AG04450 (cell line): ENCODE measurements around the gene GAREM1. TPM values are rescaled to one million over a fixed set of nuclear protein-coding genes. Genes with fewer than 3 reads are reported as not detected.

Experiments used
- CTCF ChIA-PET: fragments of 300-600, 350-600 bp; formaldehyde crosslinking; extraction: SDS; loops from one replicate; lab custom pipeline; 2022; ENCODE audit warnings: antibody characterized with exemption, inconsistent platforms; lab: Charles Lee
- POLR2A ChIA-PET: fragments of 350-600 bp; formaldehyde crosslinking; extraction: SDS; loops from one replicate; lab custom pipeline; 2021; ENCODE audit warnings: antibody characterized with exemption, inconsistent platforms; lab: Yijun Ruan, JAX
- DNase-seq: peaks from one replicate; pipeline ENCODE4 v3.0.0-alpha.2; 2011; ENCODE audit warnings: low read depth, low spot score
- H3K27ac ChIP-seq: one replicate; pipeline ENCODE4 v1.5.1; 2012; ENCODE audit warnings: low read depth, low read length, control low read depth
- H3K27me3 ChIP-seq: one replicate; pipeline ENCODE4 v1.6.0; 2012; ENCODE audit warnings: low read length; ENCODE audit not compliant: control insufficient read depth, insufficient read depth
- H3K4me3 ChIP-seq: 2 replicates; pipeline ENCODE4 v1.5.1; 2011; ENCODE audit warnings: mild to moderate bottlenecking, low read depth, low read length, control low read depth
- H3K9me3 ChIP-seq: 2 replicates; pipeline ENCODE4 v1.5.1; 2012; ENCODE audit warnings: low read length; ENCODE audit not compliant: control insufficient read depth, insufficient read depth
- CTCF ChIP-seq: IDR thresholded peaks from 2 replicates; pipeline ENCODE4 v1.5.1; 2011; ENCODE audit warnings: low read depth, low read length, control low read depth, inconsistent platforms
- polyA plus RNA-seq: library from polyadenylated mRNA; depleted of rRNA; stranded (reverse); fragments of >200 nt; gene quantifications from 2 replicates; pipeline ENCODE4 v1.2.3, GENCODE V29; 2011

GAREM1 gene
- polyA plus RNA-seq, 1 experiment: 3.4 TPM

DNA sequence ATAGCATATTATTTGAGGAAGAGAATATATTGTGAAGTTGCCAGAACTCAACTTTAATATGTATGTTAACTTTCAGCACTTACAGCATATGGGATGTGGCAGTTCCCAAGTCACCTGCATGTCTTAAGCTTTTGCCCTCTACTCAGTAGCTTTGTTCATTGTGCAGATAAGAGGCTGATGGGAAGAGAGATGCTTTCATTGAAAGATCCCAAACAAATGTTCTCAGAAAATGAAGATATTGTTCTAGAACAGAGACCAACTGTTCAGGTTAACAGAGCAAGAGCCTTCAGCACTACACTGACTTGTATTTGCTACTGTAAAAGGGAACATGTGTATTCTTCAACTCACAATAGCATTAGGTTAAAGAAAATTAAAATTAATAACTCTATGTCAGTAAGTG is 28.1 kb downstream of the GAREM1 start:
- CTCF ChIA-PET: interaction anchor here (1.3 to 1.9 kb wide), 3 partner anchors 28 to 285 kb away, joined by 4 to 6 read pairs (median 5); partner anchors contain the start of gene GAREM1
- no peak overlapping the region for H3K27ac ChIP-seq
- TF ChIP-seq CTCF: no peak
- no peaks in the 10 kb centered on the region for H3K27me3 ChIP-seq
- POLR2A ChIA-PET: no interaction called here
- no peak for DNase-seq
- no peaks in the 10 kb centered on the region for H3K9me3 ChIP-seq
- H3K4me3 ChIP-seq: no peak overlapping the region

- ChIA-PET POLR2A (no interaction called here), CTCF (interaction anchor here (1.3 to 3.4 kb wide), 4 partner anchors 29 to 284 kb away, joined by 4 to 11 read pairs (median 6); partner anchors contain the start of gene GAREM1)
- DNase-seq: no peak
These were observed 29.1 kb downstream of the GAREM1 start for GRCh38 chr18:32441533-32441932.

GRCh38 chr18:32440518-32440917 is 30.2 kb downstream of the GAREM1 start:
- Histone ChIP-seq H3K27ac (no peak overlapping the region), H3K27me3 (no peaks in the 10 kb centered on the region), H3K9me3 (no peaks in the 10 kb centered on the region), H3K4me3 (no peak overlapping the region)
- no peak for TF ChIP-seq CTCF
- no peak for DNase-seq
- ChIA-PET CTCF (interaction anchor here (0.8 to 3.4 kb wide), 7 partner anchors 13 to 151 kb away, joined by 3 to 11 read pairs (median 4); partner anchors contain the start of gene GAREM1), POLR2A (no interaction called here)

More at GRCh38 chr18:32441533-32441932, 29.1 kb downstream of the GAREM1 start:
- no peak for TF ChIP-seq CTCF
- no peak overlapping the region for H3K27ac ChIP-seq
- no peak overlapping the region for H3K4me3 ChIP-seq
- H3K27me3 ChIP-seq: no peaks in the 10 kb centered on the region
- H3K9me3 ChIP-seq: no peaks in the 10 kb centered on the region

GRCh38 chr18:32439802-32440201 is 30.9 kb downstream of the GAREM1 start:
- peak; percentile 23 for TF ChIP-seq CTCF
- DNase-seq: no peak
- Histone ChIP-seq H3K9me3 (no peaks in the 10 kb centered on the region), H3K4me3 (no peak overlapping the region), H3K27ac (no peak overlapping the region), H3K27me3 (no peaks in the 10 kb centered on the region)
- POLR2A ChIA-PET: no interaction called here
- CTCF ChIA-PET: interaction anchor here (0.8 to 3.4 kb wide), 8 partner anchors 12 to 151 kb away, joined by 3 to 11 read pairs (median 4); partner anchors contain the start of gene GAREM1

DNA sequence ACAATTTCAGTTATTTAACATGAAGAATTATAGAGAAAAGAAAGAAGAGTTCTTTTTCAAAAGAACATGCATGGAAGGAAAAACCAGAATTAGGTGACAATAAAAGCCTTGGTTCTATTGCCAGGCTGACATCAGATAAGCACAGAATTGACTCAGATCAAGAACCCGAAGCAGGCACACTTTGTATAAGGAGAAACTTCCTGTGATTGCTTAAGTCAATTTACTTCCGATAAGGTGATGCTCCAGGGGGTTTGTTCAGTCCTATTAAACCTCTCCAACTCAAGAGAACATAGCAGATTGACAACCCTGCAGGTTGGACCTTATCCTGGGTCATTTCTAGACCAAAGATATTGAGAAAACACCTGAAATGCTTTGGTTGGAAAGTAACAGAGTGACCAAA is 31.4 kb downstream of the GAREM1 start:
- POLR2A ChIA-PET: no interaction called here
- CTCF ChIA-PET: interaction anchor here (1.0 to 3.4 kb wide), 5 partner anchors 12 to 150 kb away, joined by 4 to 11 read pairs (median 5); partner anchors contain the start of gene GAREM1
- Histone ChIP-seq H3K4me3 (no peak overlapping the region), H3K27ac (no peak overlapping the region), H3K9me3 (no peaks in the 10 kb centered on the region), H3K27me3 (no peaks in the 10 kb centered on the region)
- DNase-seq: no peak
- no peak for TF ChIP-seq CTCF
